OCI-LY1 (cell line): ENCODE data around the gene BLM.
"Not testable (repeated sequence)": the region's sequence is repeated elsewhere in the genome, so short reads cannot be mapped to it uniquely, and the experiment has no call there.

ENCODE experiments used
- H2AFZ ChIP-seq: fragments of 200-600 bp; sonication (generic), shearing (Covaris generic); 2 replicates; pipeline ENCODE4 v1.6.0; 2014; ENCODE audit warnings: antibody characterized with exemption, mild to moderate bottlenecking, low read length
- H3F3A ChIP-seq: fragments of 200-600 bp; sonication (generic), shearing (Covaris generic); 2 replicates; pipeline ENCODE4 v1.6.0; 2014; ENCODE audit warnings: mild to moderate bottlenecking, antibody characterized with exemption, low read length, moderate library complexity; ENCODE audit not compliant: insufficient read depth
- H3K27ac ChIP-seq: fragments of 200-600 bp; sonication (generic); 2 replicates; pipeline ENCODE4 v1.5.1; 2014; ENCODE audit warnings: low read length, mixed run types, mild to moderate bottlenecking, low read depth; ENCODE audit not compliant: poor library complexity, severe bottlenecking
- H3K27me3 ChIP-seq: fragments of 200-600 bp; sonication (generic); 2 replicates; pipeline ENCODE4 v1.6.0; 2014; ENCODE audit warnings: antibody characterized with exemption, mild to moderate bottlenecking, low read length, moderate library complexity; ENCODE audit not compliant: insufficient read depth
- H3K36me3 ChIP-seq: fragments of 200-600 bp; sonication (generic); 2 replicates; pipeline ENCODE4 v1.6.1; 2014; ENCODE audit warnings: mild to moderate bottlenecking, antibody characterized with exemption, low read length, moderate library complexity, mixed read lengths; ENCODE audit not compliant: insufficient read depth
- H3K4me1 ChIP-seq: fragments of 200-600 bp; sonication (generic); 2 replicates; pipeline ENCODE4 v1.5.1; 2014; ENCODE audit warnings: mild to moderate bottlenecking, low read length, moderate library complexity; ENCODE audit not compliant: insufficient read depth, severe bottlenecking
- H3K4me2 ChIP-seq: fragments of 200-600 bp; sonication (generic), shearing (Covaris generic); 2 replicates; pipeline ENCODE4 v1.6.1; 2014; ENCODE audit warnings: low read length
- H3K4me3 ChIP-seq: fragments of 200-600 bp; sonication (generic); 2 replicates; pipeline ENCODE4 v1.5.1; 2014; ENCODE audit warnings: low read length, low read depth, mild to moderate bottlenecking, mixed read lengths; ENCODE audit not compliant: poor library complexity, severe bottlenecking
- H3K79me2 ChIP-seq: fragments of 200-600 bp; shearing (Covaris generic); 2 replicates; pipeline ENCODE4 v1.6.1; 2016; ENCODE audit warnings: mixed run types, low read length, mixed read lengths; ENCODE audit not compliant: insufficient read depth
- H3K9ac ChIP-seq: fragments of 200-600 bp; sonication (generic), shearing (Covaris generic); 2 replicates; pipeline ENCODE4 v1.6.1; 2014; ENCODE audit warnings: mild to moderate bottlenecking, low read length, mixed read lengths
- H3K9me2 ChIP-seq: fragments of 200-600 bp; sonication (generic), shearing (Covaris generic); 2 replicates; pipeline ENCODE4 v1.6.1; 2014; ENCODE audit warnings: low read depth, mild to moderate bottlenecking, low read length, mixed read lengths
- H3K9me3 ChIP-seq: fragments of 200-600 bp; shearing (Covaris generic); 2 replicates; pipeline ENCODE4 v1.6.1; 2014; ENCODE audit warnings: low read length, mixed read lengths
- H4K20me1 ChIP-seq: fragments of 200-600 bp; sonication (generic), shearing (Covaris generic); 2 replicates; pipeline ENCODE4 v1.6.0; 2016; ENCODE audit warnings: mild to moderate bottlenecking, low read length; ENCODE audit not compliant: insufficient read depth
- CTCF ChIP-seq: fragments of 200-600 bp; sonication (generic), shearing (Covaris generic); IDR thresholded peaks from 2 replicates; pipeline ENCODE4 v1.5.1; 2017; ENCODE audit warnings: mild to moderate bottlenecking, antibody characterized with exemption, low read length, moderate library complexity, mixed read lengths
- EZH2 ChIP-seq: fragments of 200-600 bp; sonication (generic), shearing (Covaris generic); IDR thresholded peaks from 2 replicates; pipeline ENCODE4 v1.8.0; 2017; ENCODE audit warnings: borderline replicate concordance, mixed run types, mild to moderate bottlenecking, antibody characterized with exemption, low read length, moderate library complexity, mixed read lengths

BLM gene

DNA sequence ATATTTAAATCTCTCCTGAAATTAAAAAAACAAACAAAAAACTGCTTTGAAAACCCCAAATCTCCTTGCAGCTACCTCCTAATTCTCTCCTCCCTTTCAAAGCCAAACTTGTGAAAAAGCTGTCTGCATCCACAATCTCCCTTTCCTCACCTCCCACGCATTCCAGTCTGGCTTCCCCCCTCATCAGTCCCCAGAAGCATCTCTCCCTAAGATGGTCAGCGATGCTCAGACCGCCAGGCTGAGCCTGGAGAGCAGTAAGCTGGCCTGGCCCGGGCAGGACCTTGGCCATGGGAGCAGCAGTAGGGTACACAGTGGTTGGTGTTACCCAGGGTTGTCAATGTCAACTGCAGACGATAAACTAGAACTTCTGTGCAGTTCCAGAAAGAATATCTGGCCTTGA, 32.9 kb upstream of the BLM start:
- Histone ChIP-seq H3K9ac (no peak overlapping the region), H2AFZ (no peak overlapping the region), H3F3A (no peaks in the 10 kb centered on the region), H3K9me2 (no peaks in the 10 kb centered on the region), H3K79me2 (no peaks in the 10 kb centered on the region), H3K4me2 (no peak overlapping the region), H3K9me3 (peaks cover 6% of the 10 kb centered on the region; the same call in 1 of the 2 replicates), H3K4me1 (peaks cover 19% of the 10 kb centered on the region), H3K27me3 (no peaks in the 10 kb centered on the region; the same call in 1 of the 2 replicates), H4K20me1 (no peaks in the 10 kb centered on the region), H3K27ac (no peak overlapping the region), H3K36me3 (peaks cover 2% of the 10 kb centered on the region; the same call in 1 of the 2 replicates), H3K4me3 (no peak overlapping the region)
- no peak for TF ChIP-seq CTCF
- no peak for TF ChIP-seq EZH2

DNA sequence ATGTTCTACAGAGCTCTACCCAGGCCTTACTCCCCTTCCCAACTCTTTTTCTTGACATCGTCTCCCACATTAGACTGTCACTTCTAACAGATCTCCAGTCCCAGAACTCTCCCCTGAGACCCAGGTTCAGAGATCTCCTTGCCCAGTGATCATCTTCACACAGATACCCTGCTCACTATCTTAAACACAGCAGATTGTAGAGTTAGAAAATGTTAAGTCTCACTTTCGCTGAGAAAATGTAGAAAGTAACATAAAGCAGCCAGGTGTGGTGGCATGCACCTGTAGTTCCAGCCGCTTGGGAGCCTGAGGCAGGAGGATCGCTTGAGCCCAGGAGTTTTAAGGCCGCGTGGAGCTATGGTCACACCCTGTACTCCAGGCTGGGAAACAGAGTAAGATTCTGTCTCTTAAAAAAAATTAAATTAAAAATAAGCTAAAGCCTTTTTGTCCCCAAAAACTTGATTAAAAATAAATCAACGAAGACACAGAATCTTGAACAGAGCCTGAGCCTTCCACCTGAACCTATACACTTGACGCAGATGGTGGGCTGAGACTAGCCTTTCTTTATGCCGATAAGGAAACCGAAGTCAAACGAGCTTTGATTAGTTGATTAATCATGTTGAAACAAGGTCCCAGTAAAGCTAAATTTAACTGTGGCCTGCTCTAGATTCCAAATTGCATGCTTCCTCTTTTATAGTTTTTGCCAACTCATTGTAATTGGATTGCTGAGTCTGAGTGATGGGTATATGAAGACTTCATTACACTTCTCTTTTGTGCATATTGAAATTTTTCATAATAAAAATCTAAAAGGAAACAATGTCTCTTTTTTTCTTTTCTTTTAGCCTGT, 31.3 kb upstream of the BLM start:
- no peak for TF ChIP-seq EZH2
- TF ChIP-seq CTCF: no peak
- Histone ChIP-seq H3K27me3 (no peaks in the 10 kb centered on the region; the same call in 1 of the 2 replicates), H3K9ac (no peak overlapping the region), H3K36me3 (peaks cover 2% of the 10 kb centered on the region; the same call in 1 of the 2 replicates), H4K20me1 (no peaks in the 10 kb centered on the region), H3K4me2 (no peak overlapping the region), H3K4me1 (peaks cover 19% of the 10 kb centered on the region), H2AFZ (no peak overlapping the region), H3K27ac (peak overlapping the region; percentile 63), H3K9me2 (no peaks in the 10 kb centered on the region), H3F3A (no peaks in the 10 kb centered on the region), H3K4me3 (no peak overlapping the region), H3K79me2 (no peaks in the 10 kb centered on the region), H3K9me3 (peaks cover 6% of the 10 kb centered on the region; the same call in 1 of the 2 replicates)

DNA sequence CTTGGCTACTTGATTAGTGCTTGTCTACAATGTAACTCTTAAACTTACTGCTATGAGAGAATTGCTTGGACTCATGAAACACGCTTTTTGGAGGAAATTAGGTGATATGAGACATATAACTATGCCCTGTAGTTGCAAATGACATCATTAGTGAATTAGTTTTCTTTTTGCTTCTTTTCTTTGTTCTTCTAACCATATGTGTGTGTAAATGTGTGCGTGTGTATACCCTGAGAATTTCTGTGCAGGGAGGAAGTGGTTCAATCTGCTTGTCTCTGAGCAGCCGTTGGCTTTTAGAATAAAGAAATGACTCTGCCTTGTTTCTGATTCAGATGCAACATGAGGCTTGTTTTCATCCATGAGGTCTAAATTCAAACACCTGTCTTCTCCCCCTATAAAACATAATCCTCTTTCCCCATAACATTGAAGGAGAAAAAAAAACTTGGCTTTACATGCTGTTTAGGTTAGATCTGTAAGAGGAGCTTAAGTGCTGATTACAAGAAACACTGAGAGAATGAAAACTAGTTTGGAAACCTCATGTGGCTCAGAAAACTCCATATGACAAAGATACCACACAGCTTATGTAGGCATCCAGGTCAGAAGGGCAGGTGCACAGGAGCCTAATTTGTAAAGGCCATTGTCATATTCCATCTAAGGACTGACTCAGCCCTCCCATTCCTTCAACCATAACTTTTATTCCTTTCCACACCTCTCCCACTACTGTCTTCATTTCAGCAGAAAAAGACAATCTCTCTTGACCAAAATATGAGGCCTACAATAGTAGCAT, 30.5 kb upstream of the BLM start:
- Histone ChIP-seq H3F3A (no peaks in the 10 kb centered on the region), H3K9ac (no peak overlapping the region), H3K9me3 (peaks cover 6% of the 10 kb centered on the region; the same call in 1 of the 2 replicates), H3K79me2 (no peaks in the 10 kb centered on the region), H3K27ac (peak overlapping the region; percentile 63), H2AFZ (no peak overlapping the region), H3K36me3 (peaks cover 2% of the 10 kb centered on the region; the same call in 1 of the 2 replicates), H4K20me1 (no peaks in the 10 kb centered on the region), H3K27me3 (no peaks in the 10 kb centered on the region), H3K9me2 (no peaks in the 10 kb centered on the region), H3K4me1 (peaks cover 21% of the 10 kb centered on the region), H3K4me2 (no peak overlapping the region), H3K4me3 (no peak overlapping the region)
- TF ChIP-seq CTCF: no peak
- TF ChIP-seq EZH2: no peak

DNA sequence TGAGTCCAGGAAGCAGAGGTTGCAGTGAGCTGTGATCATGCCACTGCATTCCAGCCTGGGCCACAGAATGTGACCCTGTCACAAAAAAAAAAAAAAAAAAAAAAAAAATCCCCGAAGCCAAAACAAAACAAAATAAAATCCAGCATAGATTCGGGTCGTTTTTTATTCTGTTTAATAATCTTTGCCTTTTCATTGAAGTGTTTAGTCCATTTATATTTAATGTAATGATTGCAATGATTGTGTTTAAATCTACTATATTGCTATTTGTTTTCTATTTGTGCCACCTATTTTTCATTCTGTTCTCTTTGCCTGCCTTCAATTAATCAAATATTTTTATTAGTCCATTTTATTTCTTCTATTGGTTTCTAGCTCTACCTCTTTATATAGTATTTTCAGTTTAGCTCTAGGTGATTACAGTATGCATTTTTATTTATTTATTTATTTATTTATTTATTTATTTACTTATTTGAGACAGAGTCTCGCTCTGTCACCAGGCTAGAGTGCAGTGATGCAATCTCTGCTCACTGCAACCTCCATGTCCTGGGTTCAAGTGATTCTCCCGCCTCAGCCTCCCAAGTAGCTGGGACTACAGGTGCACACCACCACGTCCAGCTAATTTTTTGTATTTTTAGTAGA, 27.7 kb upstream of the BLM start:
- H3F3A ChIP-seq, H4K20me1 ChIP-seq, H3K9me2 ChIP-seq, H2AFZ ChIP-seq, H3K27me3 ChIP-seq, H3K4me2 ChIP-seq, H3K79me2 ChIP-seq, H3K4me3 ChIP-seq, H3K9me3 ChIP-seq, H3K36me3 ChIP-seq, H3K27ac ChIP-seq, H3K9ac ChIP-seq: not testable (repeated sequence)
- peaks cover 27% of the 10 kb centered on the region for H3K4me1 ChIP-seq
